Right atrium auricular region (tissue), 2 donors: ENCODE data around the gene ITGAV. TPM values are rescaled to one million over a fixed set of nuclear protein-coding genes. Genes with fewer than 3 reads are reported as not detected.

Experiments used
- DNase-seq: peaks from one replicate; pipeline ENCODE4 v3.0.0-alpha.2; 2019; ENCODE audit warnings: low spot score
- H3K27ac ChIP-seq, 2 donors: fragments of 200-600 bp; sonication (generic); 1 replicate in 1 of 2; 2 replicates in 1 of 2; pipeline ENCODE4 v1.5.1; 2016 to 2019
- H3K27me3 ChIP-seq, 2 donors: fragments of 200-600 bp; sonication (generic); one replicate each; pipeline versions ENCODE4 v1.5.1 to v1.6.0; 2017 to 2019
- H3K36me3 ChIP-seq: fragments of 200-600 bp; sonication (generic); one replicate; pipeline ENCODE4 v1.5.1; 2016
- H3K4me1 ChIP-seq, 2 donors: fragments of 200-600 bp; sonication (generic); one replicate each; pipeline versions ENCODE4 v1.5.1 to v1.6.0; 2017 to 2019
- H3K4me3 ChIP-seq, 2 donors: fragments of 200-600 bp; sonication (generic); 1 replicate in 1 of 2; 2 replicates in 1 of 2; pipeline ENCODE4 v1.5.1; 2017 to 2019; ENCODE audit warnings: mild to moderate bottlenecking in 1 of 2, moderate library complexity in 1 of 2
- H3K9me3 ChIP-seq, 2 donors: fragments of 200-600 bp; sonication (generic); one replicate each; pipeline ENCODE4 v1.5.1; 2019
- total RNA-seq, 2 donors: library from RNA; depleted of rRNA; stranded (reverse); fragments of >200 nt; gene quantifications; one replicate each; pipeline ENCODE4 v1.1.0, GENCODE V29; 2016
- TF ChIP-seq, protein P1 (sequence below), 2 donors: fragments of 200-600 bp; sonication (generic); IDR thresholded peaks; one replicate each; pipeline ENCODE4 v1.5.1; 2019; ENCODE audit warnings: antibody characterized with exemption in 2 of 2

ITGAV gene
- total RNA-seq, 2 donors from 2014 or later = 79.8 to 152 TPM

GRCh38 chr2:186697536-186697935 is 107.7 kb downstream of the ITGAV start:
- H3K4me3 ChIP-seq = no peak overlapping the region
- peaks cover 0 to 18% of the 10 kb centered on the region in 2 donors for H3K4me1 ChIP-seq
- no peaks in the 10 kb centered on the region for H3K27me3 ChIP-seq
- H3K9me3 ChIP-seq = no peaks in the 10 kb centered on the region
- no peaks in the 10 kb centered on the region for H3K36me3 ChIP-seq
- TF ChIP-seq, protein P1, sequence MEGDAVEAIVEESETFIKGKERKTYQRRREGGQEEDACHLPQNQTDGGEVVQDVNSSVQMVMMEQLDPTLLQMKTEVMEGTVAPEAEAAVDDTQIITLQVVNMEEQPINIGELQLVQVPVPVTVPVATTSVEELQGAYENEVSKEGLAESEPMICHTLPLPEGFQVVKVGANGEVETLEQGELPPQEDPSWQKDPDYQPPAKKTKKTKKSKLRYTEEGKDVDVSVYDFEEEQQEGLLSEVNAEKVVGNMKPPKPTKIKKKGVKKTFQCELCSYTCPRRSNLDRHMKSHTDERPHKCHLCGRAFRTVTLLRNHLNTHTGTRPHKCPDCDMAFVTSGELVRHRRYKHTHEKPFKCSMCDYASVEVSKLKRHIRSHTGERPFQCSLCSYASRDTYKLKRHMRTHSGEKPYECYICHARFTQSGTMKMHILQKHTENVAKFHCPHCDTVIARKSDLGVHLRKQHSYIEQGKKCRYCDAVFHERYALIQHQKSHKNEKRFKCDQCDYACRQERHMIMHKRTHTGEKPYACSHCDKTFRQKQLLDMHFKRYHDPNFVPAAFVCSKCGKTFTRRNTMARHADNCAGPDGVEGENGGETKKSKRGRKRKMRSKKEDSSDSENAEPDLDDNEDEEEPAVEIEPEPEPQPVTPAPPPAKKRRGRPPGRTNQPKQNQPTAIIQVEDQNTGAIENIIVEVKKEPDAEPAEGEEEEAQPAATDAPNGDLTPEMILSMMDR (IDR thresholded peaks at IDR 0.05) = no peak
- H3K27ac ChIP-seq = no peak overlapping the region
- no peak for DNase-seq

DNA sequence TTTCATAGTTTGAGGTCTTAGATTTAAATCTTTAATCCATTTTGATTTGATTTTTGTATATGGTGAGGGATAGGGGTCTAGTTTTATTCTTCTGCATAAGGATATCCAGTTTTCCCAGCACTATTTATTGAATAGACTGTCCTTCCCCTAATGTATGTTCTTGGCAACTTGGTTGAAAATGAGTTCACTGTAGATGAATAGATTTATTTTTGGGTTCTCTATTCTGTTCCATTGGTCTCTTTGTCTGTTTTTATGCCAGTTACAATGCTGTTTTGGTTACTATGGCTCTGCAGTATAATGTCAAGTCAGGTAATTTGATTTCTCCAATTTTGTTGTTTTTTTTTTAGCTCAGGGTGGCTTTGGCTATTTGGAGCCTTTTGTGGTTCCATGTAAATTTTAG is 109.9 kb downstream of the ITGAV start:
- no peaks in the 10 kb centered on the region for H3K27me3 ChIP-seq
- peaks cover 0 to 10% of the 10 kb centered on the region in 2 donors for H3K4me1 ChIP-seq
- DNase-seq = no peak
- H3K36me3 ChIP-seq = no peaks in the 10 kb centered on the region
- TF ChIP-seq, protein P1 (IDR thresholded peaks at IDR 0.05) = no peak
- H3K4me3 ChIP-seq = no peak overlapping the region
- no peaks in the 10 kb centered on the region for H3K9me3 ChIP-seq
- no peak overlapping the region for H3K27ac ChIP-seq

DNA sequence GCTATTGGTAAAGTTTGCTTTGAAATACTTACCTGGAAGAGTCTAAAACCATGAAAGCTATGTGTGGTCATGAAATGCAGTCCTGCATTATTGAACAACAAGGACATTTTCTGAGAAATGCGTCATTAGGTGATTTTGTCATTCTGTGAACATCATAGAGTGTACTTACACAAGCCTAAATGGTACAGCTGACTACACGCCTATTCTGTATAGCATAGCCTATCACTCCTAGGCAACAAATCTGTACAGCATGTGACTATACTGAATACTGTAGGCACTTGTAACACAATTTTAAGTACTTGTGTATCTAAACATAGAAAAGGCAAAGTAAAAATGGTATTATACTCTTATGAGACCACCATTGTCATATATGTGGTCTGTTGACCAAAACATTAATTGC is 112.2 kb downstream of the ITGAV start:
- H3K27me3 ChIP-seq = no peaks in the 10 kb centered on the region
- TF ChIP-seq, protein P1 (IDR thresholded peaks at IDR 0.05) = no peak
- H3K4me3 ChIP-seq = no peak overlapping the region
- DNase-seq = no peak
- H3K9me3 ChIP-seq = no peaks in the 10 kb centered on the region
- no peaks in the 10 kb centered on the region for H3K36me3 ChIP-seq
- H3K27ac ChIP-seq = no peak overlapping the region
- no peaks in the 10 kb centered on the region for H3K4me1 ChIP-seq

- H3K36me3 ChIP-seq = no peaks in the 10 kb centered on the region
- TF ChIP-seq, protein P1 (IDR thresholded peaks at IDR 0.05) = no peak
- H3K27me3 ChIP-seq = no peaks in the 10 kb centered on the region
- H3K9me3 ChIP-seq = no peaks in the 10 kb centered on the region
- no peak overlapping the region for H3K4me3 ChIP-seq
- no peak for DNase-seq
- H3K27ac ChIP-seq = no peak overlapping the region
- no peaks in the 10 kb centered on the region for H3K4me1 ChIP-seq
Observed at GRCh38 chr2:186702501-186702900, 112.6 kb downstream of the ITGAV start.

GRCh38 chr2:186704897-186705296 is 115.0 kb downstream of the ITGAV start:
- Histone ChIP-seq H3K4me3 (no peak overlapping the region), H3K27me3 (no peaks in the 10 kb centered on the region), H3K4me1 (no peaks in the 10 kb centered on the region), H3K9me3 (no peaks in the 10 kb centered on the region), H3K27ac (no peak overlapping the region), H3K36me3 (no peaks in the 10 kb centered on the region)
- TF ChIP-seq, protein P1 (IDR thresholded peaks at IDR 0.05) = no peak
- no peak for DNase-seq
